ENCODE data around the gene APPL2.

DNA sequence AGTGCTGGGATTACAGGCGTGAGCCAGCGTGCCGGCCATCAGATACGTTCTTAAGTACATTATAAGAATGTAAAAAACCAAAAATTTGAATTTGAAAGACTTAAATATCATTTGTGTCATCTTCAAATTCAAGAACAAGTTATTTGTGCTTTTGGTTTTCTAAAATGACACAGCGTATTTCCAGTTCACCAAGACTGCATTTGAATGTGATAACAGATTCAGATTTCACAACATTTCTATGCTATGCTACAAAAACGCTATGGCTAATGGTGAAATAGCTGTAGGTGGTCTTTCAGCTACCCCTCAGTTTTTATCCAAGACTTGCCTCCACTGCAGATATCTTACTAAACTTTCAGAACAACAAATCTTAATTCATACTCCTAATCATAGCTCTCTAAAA is 46.7 kb downstream of the APPL2 start:
- TF ChIP-seq CTCF (IDR thresholded peaks at IDR 0.05; ENCODE audit: poor library complexity, severe bottlenecking): no peak
- no peak for TF ChIP-seq RAD21 (conservative IDR thresholded peaks at IDR 0.05)
- no peak for TF ChIP-seq POLR2AphosphoS5 (IDR thresholded peaks at IDR 0.05)
- TF ChIP-seq, protein P1, sequence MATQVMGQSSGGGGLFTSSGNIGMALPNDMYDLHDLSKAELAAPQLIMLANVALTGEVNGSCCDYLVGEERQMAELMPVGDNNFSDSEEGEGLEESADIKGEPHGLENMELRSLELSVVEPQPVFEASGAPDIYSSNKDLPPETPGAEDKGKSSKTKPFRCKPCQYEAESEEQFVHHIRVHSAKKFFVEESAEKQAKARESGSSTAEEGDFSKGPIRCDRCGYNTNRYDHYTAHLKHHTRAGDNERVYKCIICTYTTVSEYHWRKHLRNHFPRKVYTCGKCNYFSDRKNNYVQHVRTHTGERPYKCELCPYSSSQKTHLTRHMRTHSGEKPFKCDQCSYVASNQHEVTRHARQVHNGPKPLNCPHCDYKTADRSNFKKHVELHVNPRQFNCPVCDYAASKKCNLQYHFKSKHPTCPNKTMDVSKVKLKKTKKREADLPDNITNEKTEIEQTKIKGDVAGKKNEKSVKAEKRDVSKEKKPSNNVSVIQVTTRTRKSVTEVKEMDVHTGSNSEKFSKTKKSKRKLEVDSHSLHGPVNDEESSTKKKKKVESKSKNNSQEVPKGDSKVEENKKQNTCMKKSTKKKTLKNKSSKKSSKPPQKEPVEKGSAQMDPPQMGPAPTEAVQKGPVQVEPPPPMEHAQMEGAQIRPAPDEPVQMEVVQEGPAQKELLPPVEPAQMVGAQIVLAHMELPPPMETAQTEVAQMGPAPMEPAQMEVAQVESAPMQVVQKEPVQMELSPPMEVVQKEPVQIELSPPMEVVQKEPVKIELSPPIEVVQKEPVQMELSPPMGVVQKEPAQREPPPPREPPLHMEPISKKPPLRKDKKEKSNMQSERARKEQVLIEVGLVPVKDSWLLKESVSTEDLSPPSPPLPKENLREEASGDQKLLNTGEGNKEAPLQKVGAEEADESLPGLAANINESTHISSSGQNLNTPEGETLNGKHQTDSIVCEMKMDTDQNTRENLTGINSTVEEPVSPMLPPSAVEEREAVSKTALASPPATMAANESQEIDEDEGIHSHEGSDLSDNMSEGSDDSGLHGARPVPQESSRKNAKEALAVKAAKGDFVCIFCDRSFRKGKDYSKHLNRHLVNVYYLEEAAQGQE (IDR thresholded peaks at IDR 0.05; ENCODE audit: borderline replicate concordance): no peak
- TF ChIP-seq EZH2 (IDR thresholded peaks at IDR 0.05; ENCODE audit: borderline replicate concordance, insufficient read depth, low read length, poor library complexity, severe bottlenecking): no peak
